ENCODE data around the gene DLG5. TPM values are rescaled to one million over a fixed set of nuclear protein-coding genes. Genes with fewer than 3 reads are reported as not detected.

Gene DLG5
- polyA plus RNA-seq, 3 donors, result 0.14 to 0.77 TPM; not detected in 1

DNA sequence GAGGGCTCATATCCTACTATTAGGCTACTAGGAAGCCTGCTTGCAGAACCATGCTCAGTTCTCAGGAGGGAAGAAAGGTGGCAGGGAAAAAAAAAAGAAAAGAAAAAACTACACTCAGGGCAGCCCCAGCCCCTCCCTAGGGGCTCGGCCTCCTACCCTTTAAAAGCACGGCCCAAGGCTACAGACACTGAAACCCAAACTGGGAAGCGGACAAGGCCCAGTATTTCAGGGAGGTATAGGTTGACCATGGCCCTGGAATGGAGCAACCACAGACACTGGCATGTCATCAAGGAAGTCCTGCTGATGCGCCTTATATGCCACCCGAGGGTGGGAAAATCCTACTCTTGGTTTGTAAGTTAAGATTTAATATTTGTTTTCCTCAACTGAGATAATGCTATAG lies 50.8 kb downstream of the DLG5 start:
- Histone ChIP-seq H2AFZ (ENCODE audit: insufficient read depth, low read depth, low read length, poor library complexity, severe bottlenecking) (no peak overlapping the region), H3K27ac (ENCODE audit: low read depth in 1 of 2, low read length in 2 of 2) (no peak overlapping the region), H3K4me2 (replicated peaks; ENCODE audit: extremely low read depth, low read length, poor library complexity, severe bottlenecking) (no peak overlapping the region), H4K20me1 (ENCODE audit: insufficient read depth, low read length) (no peaks in the 10 kb centered on the region), H3K4me1 (ENCODE audit: control insufficient read depth in 1 of 2, insufficient read depth in 2 of 2, low read length in 2 of 2) (no peaks in the 10 kb centered on the region), H3K36me3 (replicated peaks in 1 of 2; ENCODE audit: control insufficient read depth in 1 of 2, insufficient read depth in 2 of 2, low read length in 2 of 2) (no peaks in the 10 kb centered on the region), H3K27me3 (ENCODE audit: control insufficient read depth in 2 of 2, insufficient read depth in 2 of 2, low read length in 2 of 2) (no peaks in the 10 kb centered on the region), H3K9me3 (replicated peaks in 1 of 2; ENCODE audit: control insufficient read depth in 1 of 2, insufficient read depth in 1 of 2, low read length in 2 of 2) (no peaks in the 10 kb centered on the region), H3K9ac (ENCODE audit: insufficient read depth, low read length, poor library complexity, severe bottlenecking) (no peak overlapping the region), H3K79me2 (ENCODE audit: insufficient read depth, low read length) (no peaks in the 10 kb centered on the region), H3K4me3 (replicated peaks in 1 of 3; ENCODE audit: low read depth in 2 of 3, low read length in 3 of 3) (no peak overlapping the region)
- Mint-ChIP-seq H3K27ac (peak overlapping the region in 1 of 7 donors; percentile 4), H3K27me3 (ENCODE audit: low read depth in 3 of 3) (peaks cover 9 to 16% (median 14%) of the 10 kb centered on the region in 3 donors), H3K4me1 (peaks cover 16% of the 10 kb centered on the region), H3K4me3 (no peak overlapping the region), H3K9me3 (no peaks in the 10 kb centered on the region), H3K36me3 (no peaks in the 10 kb centered on the region)
- WGBS (ENCODE audit: insufficient coverage), result 100% methylated on average over 1 of the region's 5 CpGs
- TF ChIP-seq, protein P1, sequence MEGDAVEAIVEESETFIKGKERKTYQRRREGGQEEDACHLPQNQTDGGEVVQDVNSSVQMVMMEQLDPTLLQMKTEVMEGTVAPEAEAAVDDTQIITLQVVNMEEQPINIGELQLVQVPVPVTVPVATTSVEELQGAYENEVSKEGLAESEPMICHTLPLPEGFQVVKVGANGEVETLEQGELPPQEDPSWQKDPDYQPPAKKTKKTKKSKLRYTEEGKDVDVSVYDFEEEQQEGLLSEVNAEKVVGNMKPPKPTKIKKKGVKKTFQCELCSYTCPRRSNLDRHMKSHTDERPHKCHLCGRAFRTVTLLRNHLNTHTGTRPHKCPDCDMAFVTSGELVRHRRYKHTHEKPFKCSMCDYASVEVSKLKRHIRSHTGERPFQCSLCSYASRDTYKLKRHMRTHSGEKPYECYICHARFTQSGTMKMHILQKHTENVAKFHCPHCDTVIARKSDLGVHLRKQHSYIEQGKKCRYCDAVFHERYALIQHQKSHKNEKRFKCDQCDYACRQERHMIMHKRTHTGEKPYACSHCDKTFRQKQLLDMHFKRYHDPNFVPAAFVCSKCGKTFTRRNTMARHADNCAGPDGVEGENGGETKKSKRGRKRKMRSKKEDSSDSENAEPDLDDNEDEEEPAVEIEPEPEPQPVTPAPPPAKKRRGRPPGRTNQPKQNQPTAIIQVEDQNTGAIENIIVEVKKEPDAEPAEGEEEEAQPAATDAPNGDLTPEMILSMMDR (IDR thresholded peaks at IDR 0.05), result no peak
- intact Hi-C loops (cut with micrococcal nuclease), result no loop called here
- DNase-seq, result no peak

DNA sequence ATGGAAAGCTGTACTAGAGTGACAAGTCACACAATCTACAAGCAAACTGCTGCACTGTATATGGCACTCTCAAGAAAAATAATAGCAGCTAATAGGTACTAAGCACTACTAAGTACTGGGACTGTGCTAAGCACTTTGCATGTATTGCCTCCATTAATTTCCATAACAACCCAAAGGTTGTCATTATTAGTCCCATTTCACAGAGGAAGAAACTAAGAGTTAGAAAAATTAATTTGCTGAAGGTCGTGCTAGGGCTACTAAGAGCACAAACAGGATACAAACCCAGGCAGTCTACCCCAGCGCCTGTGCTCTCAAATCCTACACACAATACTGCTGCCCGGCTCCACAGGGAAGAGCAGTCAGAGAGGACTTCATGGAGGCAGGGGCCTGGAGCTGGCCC lies 51.7 kb downstream of the DLG5 start:
- Histone ChIP-seq H3K9ac (ENCODE audit: insufficient read depth, low read length, poor library complexity, severe bottlenecking) (no peak overlapping the region), H3K4me2 (replicated peaks; ENCODE audit: extremely low read depth, low read length, poor library complexity, severe bottlenecking) (no peak overlapping the region), H2AFZ (ENCODE audit: insufficient read depth, low read depth, low read length, poor library complexity, severe bottlenecking) (no peak overlapping the region), H3K9me3 (replicated peaks in 1 of 2; ENCODE audit: control insufficient read depth in 1 of 2, insufficient read depth in 1 of 2, low read length in 2 of 2) (no peaks in the 10 kb centered on the region), H3K36me3 (replicated peaks in 1 of 2; ENCODE audit: control insufficient read depth in 1 of 2, insufficient read depth in 2 of 2, low read length in 2 of 2) (no peaks in the 10 kb centered on the region), H3K27me3 (ENCODE audit: control insufficient read depth in 2 of 2, insufficient read depth in 2 of 2, low read length in 2 of 2) (no peaks in the 10 kb centered on the region), H3K4me3 (replicated peaks in 1 of 3; ENCODE audit: low read depth in 2 of 3, low read length in 3 of 3) (no peak overlapping the region), H4K20me1 (ENCODE audit: insufficient read depth, low read length) (no peaks in the 10 kb centered on the region), H3K79me2 (ENCODE audit: insufficient read depth, low read length) (no peaks in the 10 kb centered on the region), H3K27ac (ENCODE audit: low read depth in 1 of 2, low read length in 2 of 2) (no peak overlapping the region), H3K4me1 (ENCODE audit: control insufficient read depth in 1 of 2, insufficient read depth in 2 of 2, low read length in 2 of 2) (no peaks in the 10 kb centered on the region)
- Mint-ChIP-seq H3K27ac (no peak overlapping the region), H3K36me3 (no peaks in the 10 kb centered on the region), H3K27me3 (ENCODE audit: low read depth in 3 of 3) (peaks cover 9 to 16% (median 14%) of the 10 kb centered on the region in 3 donors), H3K9me3 (no peaks in the 10 kb centered on the region), H3K4me1 (peaks cover 16% of the 10 kb centered on the region), H3K4me3 (no peak overlapping the region)
- intact Hi-C loops (cut with micrococcal nuclease), result no loop called here
- TF ChIP-seq, protein P1 (IDR thresholded peaks at IDR 0.05), result no peak
- WGBS (ENCODE audit: insufficient coverage), result 93% methylated on average over 3 of the region's 3 CpGs
- no peak for DNase-seq

Measured in CD14-positive monocyte (primary cell).